Measurements from ENCODE around the gene DDX25. TPM values are rescaled to one million over a fixed set of nuclear protein-coding genes. Genes with fewer than 3 reads are reported as not detected.

DDX25 gene
- total RNA-seq, 2 donors from 2014 or later, result not detected

- Mint-ChIP-seq H3K27ac (no peak overlapping the region), H3K27me3 (peaks cover 28% of the 10 kb centered on the region), H3K4me1 (peaks cover 6% of the 10 kb centered on the region), H3K36me3 (ENCODE audit: low read depth) (peaks cover 3% of the 10 kb centered on the region), H3K4me3 (no peak overlapping the region)
- no peak for DNase-seq
- ATAC-seq, result no peak
- no peaks in the 10 kb centered on the region for H3K9me3 ChIP-seq (ENCODE audit: control insufficient read depth, low read length, poor library complexity, severe bottlenecking)
Observed at GRCh38 chr11:125952559-125952958, 48.3 kb downstream of the DDX25 start.

- peaks cover 27% of the 10 kb centered on the region for H3K27me3 Mint-ChIP-seq
- H3K4me3 Mint-ChIP-seq, result no peak overlapping the region
- H3K27ac Mint-ChIP-seq, result no peak overlapping the region
- H3K4me1 Mint-ChIP-seq, result peaks cover 10% of the 10 kb centered on the region
- ATAC-seq, result no peak
- DNase-seq, result no peak
- H3K36me3 Mint-ChIP-seq (ENCODE audit: low read depth), result peaks cover 6% of the 10 kb centered on the region
- H3K9me3 ChIP-seq (ENCODE audit: control insufficient read depth, low read length, poor library complexity, severe bottlenecking), result no peaks in the 10 kb centered on the region
Observed at GRCh38 chr11:125952973-125953372, 48.7 kb downstream of the DDX25 start.

GRCh38 chr11:125953401-125953935 is 49.2 kb downstream of the DDX25 start:
- H3K27ac Mint-ChIP-seq, result no peak overlapping the region
- peaks cover 26% of the 10 kb centered on the region for H3K27me3 Mint-ChIP-seq
- ATAC-seq (no peak), DNase-seq (no peak)
- H3K4me1 Mint-ChIP-seq, result peaks cover 10% of the 10 kb centered on the region
- peaks cover 6% of the 10 kb centered on the region for H3K36me3 Mint-ChIP-seq (ENCODE audit: low read depth)
- no peaks in the 10 kb centered on the region for H3K9me3 ChIP-seq (ENCODE audit: control insufficient read depth, low read length, poor library complexity, severe bottlenecking)
- H3K4me3 Mint-ChIP-seq, result no peak overlapping the region

- H3K4me3 Mint-ChIP-seq, result no peak overlapping the region
Observed at GRCh38 chr11:125954123-125954944, 50.0 kb downstream of the DDX25 start.

GRCh38 chr11:125954945-125955640 is 50.8 kb downstream of the DDX25 start:
- DNase-seq (no peak), ATAC-seq (no peak)
- H3K27me3 Mint-ChIP-seq, result peaks cover 14% of the 10 kb centered on the region
- peaks cover 6% of the 10 kb centered on the region for H3K36me3 Mint-ChIP-seq (ENCODE audit: low read depth)
- H3K4me3 Mint-ChIP-seq, result no peak overlapping the region
- peaks cover 10% of the 10 kb centered on the region for H3K4me1 Mint-ChIP-seq
- no peak overlapping the region for H3K27ac Mint-ChIP-seq
- no peaks in the 10 kb centered on the region for H3K9me3 ChIP-seq (ENCODE audit: control insufficient read depth, low read length, poor library complexity, severe bottlenecking)

More at GRCh38 chr11:125954123-125954944, 50.0 kb downstream of the DDX25 start:
- peaks cover 22% of the 10 kb centered on the region for H3K27me3 Mint-ChIP-seq
- no peaks in the 10 kb centered on the region for H3K9me3 ChIP-seq (ENCODE audit: control insufficient read depth, low read length, poor library complexity, severe bottlenecking)
- peaks cover 10% of the 10 kb centered on the region for H3K4me1 Mint-ChIP-seq
- peaks cover 6% of the 10 kb centered on the region for H3K36me3 Mint-ChIP-seq (ENCODE audit: low read depth)
- no peak overlapping the region for H3K27ac Mint-ChIP-seq
- DNase-seq, result no peak
- no peak for ATAC-seq

GRCh38 chr11:125955856-125956255 is 51.5 kb downstream of the DDX25 start:
- H3K9me3 ChIP-seq (ENCODE audit: control insufficient read depth, low read length, poor library complexity, severe bottlenecking), result no peaks in the 10 kb centered on the region
- ATAC-seq, result no peak
- Mint-ChIP-seq H3K4me3 (no peak overlapping the region), H3K27me3 (peaks cover 13% of the 10 kb centered on the region), H3K36me3 (ENCODE audit: low read depth) (peaks cover 6% of the 10 kb centered on the region), H3K4me1 (peaks cover 10% of the 10 kb centered on the region), H3K27ac (no peak overlapping the region)
- no peak for DNase-seq

GRCh38 chr11:125956391-125957134 is 52.3 kb downstream of the DDX25 start:
- Mint-ChIP-seq H3K27ac (no peak overlapping the region), H3K4me1 (peaks cover 7% of the 10 kb centered on the region), H3K36me3 (ENCODE audit: low read depth) (peaks cover 6% of the 10 kb centered on the region), H3K4me3 (no peak overlapping the region), H3K27me3 (peaks cover 8% of the 10 kb centered on the region)
- H3K9me3 ChIP-seq (ENCODE audit: control insufficient read depth, low read length, poor library complexity, severe bottlenecking), result no peaks in the 10 kb centered on the region
- ATAC-seq, result no peak
- no peak for DNase-seq

GRCh38 chr11:125957618-125958332 is 53.5 kb downstream of the DDX25 start:
- Mint-ChIP-seq H3K36me3 (ENCODE audit: low read depth) (peaks cover 6% of the 10 kb centered on the region), H3K4me3 (no peak overlapping the region), H3K27ac (peak overlapping the region; percentile 14), H3K27me3 (peaks cover 4% of the 10 kb centered on the region), H3K4me1 (peaks cover 7% of the 10 kb centered on the region)
- no peaks in the 10 kb centered on the region for H3K9me3 ChIP-seq (ENCODE audit: control insufficient read depth, low read length, poor library complexity, severe bottlenecking)
- DNase-seq, result no peak
- ATAC-seq, result no peak

- Mint-ChIP-seq H3K4me1 (peaks cover 7% of the 10 kb centered on the region), H3K4me3 (no peak overlapping the region), H3K36me3 (ENCODE audit: low read depth) (peaks cover 6% of the 10 kb centered on the region), H3K27me3 (peaks cover 4% of the 10 kb centered on the region), H3K27ac (no peak overlapping the region)
- no peak for ATAC-seq
- DNase-seq, result no peak
- no peaks in the 10 kb centered on the region for H3K9me3 ChIP-seq (ENCODE audit: control insufficient read depth, low read length, poor library complexity, severe bottlenecking)
Observed at GRCh38 chr11:125958872-125959400, 54.6 kb downstream of the DDX25 start.

GRCh38 chr11:125959511-125959910 is 55.2 kb downstream of the DDX25 start:
- H3K36me3 Mint-ChIP-seq (ENCODE audit: low read depth), result peaks cover 6% of the 10 kb centered on the region
- H3K27ac Mint-ChIP-seq, result no peak overlapping the region
- H3K4me1 Mint-ChIP-seq, result peaks cover 7% of the 10 kb centered on the region
- DNase-seq (no peak), ATAC-seq (no peak)
- H3K9me3 ChIP-seq (ENCODE audit: control insufficient read depth, low read length, poor library complexity, severe bottlenecking), result no peaks in the 10 kb centered on the region
- no peak overlapping the region for H3K4me3 Mint-ChIP-seq
- peaks cover 4% of the 10 kb centered on the region for H3K27me3 Mint-ChIP-seq

- H3K27ac Mint-ChIP-seq, result no peak overlapping the region
- H3K36me3 Mint-ChIP-seq (ENCODE audit: low read depth), result peaks cover 6% of the 10 kb centered on the region
- peaks cover 4% of the 10 kb centered on the region for H3K27me3 Mint-ChIP-seq
- H3K9me3 ChIP-seq (ENCODE audit: control insufficient read depth, low read length, poor library complexity, severe bottlenecking), result no peaks in the 10 kb centered on the region
- ATAC-seq, result no peak
- no peak overlapping the region for H3K4me3 Mint-ChIP-seq
- peaks cover 7% of the 10 kb centered on the region for H3K4me1 Mint-ChIP-seq
- no peak for DNase-seq
Observed at GRCh38 chr11:125959931-125960330, 55.6 kb downstream of the DDX25 start.

GRCh38 chr11:125960771-125961170 is 56.5 kb downstream of the DDX25 start:
- H3K9me3 ChIP-seq (ENCODE audit: control insufficient read depth, low read length, poor library complexity, severe bottlenecking), result no peaks in the 10 kb centered on the region
- Mint-ChIP-seq H3K36me3 (ENCODE audit: low read depth) (peaks cover 4% of the 10 kb centered on the region), H3K4me3 (no peak overlapping the region), H3K4me1 (peaks cover 5% of the 10 kb centered on the region), H3K27ac (no peak overlapping the region), H3K27me3 (peaks cover 4% of the 10 kb centered on the region)
- DNase-seq (no peak), ATAC-seq (no peak)
